K562 (cell line): ENCODE data around the gene TARS1. TPM values are rescaled to one million over a fixed set of nuclear protein-coding genes. Genes with fewer than 3 reads are reported as not detected.

Experiments
- ATAC-seq: fragments of 200-7000 bp; cut with Tn5 transposase; 3 replicates; pipeline ENCODE4 v1.9.1; 2020; ENCODE audit warnings: moderate library complexity
- BruUV-seq: library from RNA; stranded (reverse); fragments of 400-500 nt; replicated peaks from 2 replicates; lab custom pipeline; 2021; lab: Mats Ljungman, UMichigan
- CTCF ChIA-PET: fragments of 300-600 bp; formaldehyde crosslinking; extraction: SDS; loops from one replicate; lab custom pipeline; 2021; ENCODE audit warnings: low intra/inter-chr PET ratio; lab: Yijun Ruan, JAX
- POLR2A ChIA-PET: fragments of 300-600, 350-650 bp; sonication (Branson Sonifier 250); formaldehyde crosslinking; extraction: SDS; loops from one replicate; lab custom pipeline; 2021; ENCODE audit warnings: antibody characterized with exemption, inconsistent platforms; lab: Yijun Ruan, JAX
- DNase-seq, 4 experiments: peaks; one replicate each; pipeline versions ENCODE4 v3.0.0 to v3.0.0-alpha.2; 2011 to 2018; ENCODE audit warnings: low spot score in 3 of 4, mixed read lengths in 3 of 4; ENCODE audit errors: extremely low read depth in 1 of 4
- FAIRE-seq: peaks from 2 replicates; lab custom pipeline; 2011; peaks lifted over from hg19 to GRCh38; lab: Jason Lieb, UNC
- H2AFZ ChIP-seq: 2 replicates; pipeline ENCODE4 v1.6.0; 2011; ENCODE audit warnings: low read depth, low read length, control low read depth, inconsistent platforms
- H3K27ac ChIP-seq: fragments of 200-600 bp; 3 replicates; pipeline ENCODE4 v1.8.0; 2011; ENCODE audit warnings: low read depth, mild to moderate bottlenecking, control low read depth, inconsistent platforms, low read length, moderate library complexity, mixed read lengths; ENCODE audit errors: extremely low read depth
- H3K27me3 ChIP-seq, 2 experiments: fragments of 300-600 bp in 1 of 2; 2 replicates in 1 of 2; 3 replicates in 1 of 2; pipeline versions ENCODE4 v1.6.0 to v1.8.0; 2011; ENCODE audit warnings: inconsistent platforms in 2 of 2, low read length in 2 of 2, mild to moderate bottlenecking in 1 of 2, mixed read lengths in 1 of 2, moderate library complexity in 1 of 2; ENCODE audit not compliant: control insufficient read depth in 2 of 2, insufficient read depth in 2 of 2
- H3K36me3 ChIP-seq: fragments of 300-600 bp; 3 replicates; pipeline ENCODE4 v1.8.0; 2011; ENCODE audit warnings: mild to moderate bottlenecking, low read length, inconsistent platforms; ENCODE audit not compliant: control insufficient read depth, insufficient read depth
- H3K4me1 ChIP-seq, 2 experiments: fragments of 200-600 bp in 1 of 2; replicated peaks in 1 of 2; 2 replicates in 1 of 2; 3 replicates in 1 of 2; pipeline versions ENCODE4 v1.5.1 to v1.8.0; 2011; ENCODE audit warnings: inconsistent platforms in 2 of 2, low read length in 2 of 2, mild to moderate bottlenecking in 1 of 2, mixed read lengths in 1 of 2, moderate library complexity in 1 of 2; ENCODE audit not compliant: control insufficient read depth in 2 of 2, insufficient read depth in 2 of 2
- H3K4me2 ChIP-seq: 2 replicates; pipeline ENCODE4 v1.6.1; 2011; ENCODE audit warnings: low read length, control low read depth, inconsistent platforms, mixed read lengths; ENCODE audit not compliant: insufficient read depth
- H3K4me3 ChIP-seq: fragments of 200-600 bp; sonication (generic), shearing (Covaris generic); 2 replicates; pipeline ENCODE4 v1.5.1; 2016; ENCODE audit warnings: control low read depth, inconsistent platforms
- H3K79me2 ChIP-seq: fragments of 200-600 bp; 3 replicates; pipeline ENCODE4 v1.8.0; 2011; ENCODE audit warnings: low read length, inconsistent platforms; ENCODE audit not compliant: control insufficient read depth, insufficient read depth
- H3K9ac ChIP-seq, 2 experiments: 2 replicates each; pipeline versions ENCODE4 v1.6.0 to v1.6.1; 2011; ENCODE audit warnings: low read depth in 2 of 2, low read length in 2 of 2, control low read depth in 1 of 2, inconsistent platforms in 1 of 2, mild to moderate bottlenecking in 1 of 2, mixed read lengths in 1 of 2; ENCODE audit not compliant: insufficient read depth in 1 of 2
- H3K9me1 ChIP-seq: one replicate; pipeline ENCODE4 v1.6.0; 2011; ENCODE audit warnings: inconsistent platforms, mild to moderate bottlenecking, low read length, moderate library complexity; ENCODE audit not compliant: control insufficient read depth, insufficient read depth
- H3K9me3 ChIP-seq: replicated peaks from 2 replicates; pipeline ENCODE4 v1.5.1; 2011; ENCODE audit warnings: low read depth, low read length, inconsistent platforms; ENCODE audit not compliant: control insufficient read depth, insufficient read depth
- H4K20me1 ChIP-seq: replicated peaks from 2 replicates; pipeline ENCODE4 v1.6.1; 2011; ENCODE audit warnings: low read length, inconsistent platforms, mixed read lengths; ENCODE audit not compliant: control insufficient read depth, insufficient read depth
- ARHGAP35 ChIP-seq: fragments of 450-650 bp; IDR thresholded peaks from 2 replicates; pipeline ENCODE4 v1.6.1; 2018; ENCODE audit not compliant: partially characterized antibody
- ARNT ChIP-seq, 2 experiments: fragments of 450-650 bp; IDR thresholded peaks; 2 replicates each; pipeline ENCODE4 v1.6.1; 2016; ENCODE audit warnings: mild to moderate bottlenecking in 1 of 2
- ASH1L ChIP-seq: fragments of 450-650 bp; IDR thresholded peaks from 2 replicates; pipeline ENCODE4 v1.6.1; 2018; ENCODE audit warnings: borderline replicate concordance, mild to moderate bottlenecking, low read depth; ENCODE audit not compliant: partially characterized antibody
- DDX20 ChIP-seq: fragments of 450-650 bp; IDR thresholded peaks from 2 replicates; pipeline ENCODE4 v1.6.1; 2016; ENCODE audit warnings: missing genetic modification characterization, low read depth, mild to moderate bottlenecking, missing compliant biosample characterization, moderate library complexity
- HIVEP1 ChIP-seq: fragments of 250-450 bp; sonication (Bioruptor Pico); IDR thresholded peaks from 2 replicates; pipeline ENCODE4 v1.4.0; 2020; ENCODE audit warnings: mild to moderate bottlenecking
- IRF2 ChIP-seq: sonication (generic); formaldehyde crosslinking; IDR thresholded peaks from 2 replicates; pipeline ENCODE4 v1.8.1; 2022; ENCODE audit warnings: mild to moderate bottlenecking, missing genetic modification reagents
- KLF16 ChIP-seq: IDR thresholded peaks from 2 replicates; pipeline ENCODE4 v1.6.1; 2016; ENCODE audit warnings: antibody characterized with exemption
- MIER1 ChIP-seq: fragments of 450-650 bp; IDR thresholded peaks from 2 replicates; pipeline ENCODE4 v1.6.1; 2016; ENCODE audit warnings: antibody characterized with exemption, mild to moderate bottlenecking, low read depth
- MLX ChIP-seq, 2 experiments: fragments of 450-650 bp in 1 of 2; sonication (generic) in 1 of 2; formaldehyde crosslinking; conservative IDR thresholded peaks; 2 replicates each; pipeline versions ENCODE4 v1.4.0 to v1.8.1; 2020 to 2022; ENCODE audit warnings: mild to moderate bottlenecking in 1 of 2, missing genetic modification reagents in 1 of 2
- NBN ChIP-seq: fragments of 450-650 bp; IDR thresholded peaks from 2 replicates; pipeline ENCODE4 v1.6.1; 2016; ENCODE audit warnings: low read depth, mild to moderate bottlenecking
- PHTF2 ChIP-seq: fragments of 250-450 bp; sonication (Bioruptor Pico); IDR thresholded peaks from 2 replicates; pipeline ENCODE4 v1.5.0; 2021; ENCODE audit warnings: mild to moderate bottlenecking
- RBFOX2 ChIP-seq: fragments of 200-400 bp; formaldehyde crosslinking; IDR thresholded peaks from 2 replicates; pipeline ENCODE4 v1.6.1; 2017; ENCODE audit warnings: low read depth, mild to moderate bottlenecking, low read length, moderate library complexity
- STAG1 ChIP-seq: sonication (generic); formaldehyde crosslinking; IDR thresholded peaks from 2 replicates; pipeline ENCODE4 v1.5.0; 2020; ENCODE audit warnings: missing genetic modification reagents, borderline replicate concordance
- UBTF ChIP-seq, 2 experiments: IDR thresholded peaks; 2 replicates each; pipeline ENCODE4 v1.6.1; 2012; ENCODE audit warnings: improper control_type of control experiment in 2 of 2, low read depth in 2 of 2, low read length in 2 of 2, borderline replicate concordance in 1 of 2
- ZBED1 ChIP-seq: IDR thresholded peaks from 2 replicates; pipeline ENCODE4 v1.6.1; 2014
- ZFP30 ChIP-seq: fragments of 250-450 bp; sonication (Bioruptor Pico); IDR thresholded peaks from 2 replicates; pipeline ENCODE4 v1.8.0; 2022; ENCODE audit warnings: moderate library complexity, mild to moderate bottlenecking, inconsistent platforms, borderline replicate concordance
- WGBS: fragments of 100-300 bp; shearing (Covaris generic); methylation state at CpG from one replicate; pipeline ENCODE4 v1.1.6; 2016; ENCODE audit warnings: low coverage, mixed read lengths; ENCODE audit not compliant: insufficient coverage; ENCODE audit errors: missing lambda C conversion rate; 5-methylcytosine and 5-hydroxymethylcytosine counted together
- in situ Hi-C: fragments of 300-500 bp; cut with MboI; formaldehyde crosslinking; loops from 4 replicates; pipeline ENCODE4 v1.15.0; 2018; ENCODE audit warnings: inconsistent platforms, mixed read lengths
- intact Hi-C: fragments of 100-400 bp; cut with micrococcal nuclease; formaldehyde crosslinking; loops from 2 replicates; pipeline ENCODE4 v1.14.2; 2022
- polyA plus RNA-seq, 8 experiments: library from polyadenylated mRNA; depleted of rRNA in 4 of 8; stranded (reverse) in 5 of 8; unstranded in 3 of 8; fragments of >200 nt; fragmentation: Nextera tagmentation in 2 of 8; fragmentation: Illumina TruSeq in 1 of 8; extraction: Ambion mirVana in 2 of 8; extraction: Trizol in 1 of 8; gene quantifications; 2 replicates each; pipeline versions ENCODE4 v1.2.1 to v1.2.3, GENCODE V29; 2011 to 2014; ENCODE audit warnings: inconsistent platforms in 1 of 8, missing spikeins in 1 of 8
- total RNA-seq, 7 experiments: library from RNA; depleted of rRNA in 6 of 7; stranded (reverse); fragments of >200 nt in 6 of 7; fragmentation: Illumina TruSeq in 2 of 7; extraction: Trizol in 2 of 7; gene quantifications; 2 replicates each; pipeline versions ENCODE4 v1.2.1 to v1.2.3, GENCODE V29; 2011 to 2021; ENCODE audit warnings: low replicate concordance in 1 of 7
- TF ChIP-seq, protein P1 (sequence below): IDR thresholded peaks from 2 replicates; pipeline ENCODE4 v1.6.1; 2011; ENCODE audit not compliant: insufficient read length; ENCODE audit errors: extremely low read depth

TARS1 gene
- total and polyA plus RNA-seq, 9 of the 15 experiments (the other 6 are each of a cell fraction or from before 2014, with no cell fraction given) = 263 to 518 (median 439) TPM

GRCh38 chr5:33408816-33409215, 31.9 kb upstream of the TARS1 start:
- in situ Hi-C loops (no loop called here), intact Hi-C loops (no loop called here)
- no peak for ATAC-seq
- TF ChIP-seq HIVEP1 = no peak
- TF ChIP-seq PHTF2 (CRISPR knock-in tag) = no peak
- TF ChIP-seq ASH1L = no peak
- no peak for TF ChIP-seq IRF2 (CRISPR knock-in tag)
- TF ChIP-seq MLX (CRISPR knock-in tag; conservative IDR thresholded peaks at IDR 0.05) = no peak
- no peak for TF ChIP-seq ZFP30 (CRISPR knock-in tag)
- TF ChIP-seq ARNT (IDR thresholded peaks at IDR 0.05) = no peak
- TF ChIP-seq ZBED1 = no peak
- TF ChIP-seq RBFOX2 = no peak
- no peak for TF ChIP-seq UBTF (IDR thresholded peaks at IDR 0.05; ENCODE audit: borderline replicate concordance in 1 of 2, low read depth in 2 of 2, low read length in 2 of 2)
- TF ChIP-seq MIER1 = no peak
- TF ChIP-seq, protein P1, sequence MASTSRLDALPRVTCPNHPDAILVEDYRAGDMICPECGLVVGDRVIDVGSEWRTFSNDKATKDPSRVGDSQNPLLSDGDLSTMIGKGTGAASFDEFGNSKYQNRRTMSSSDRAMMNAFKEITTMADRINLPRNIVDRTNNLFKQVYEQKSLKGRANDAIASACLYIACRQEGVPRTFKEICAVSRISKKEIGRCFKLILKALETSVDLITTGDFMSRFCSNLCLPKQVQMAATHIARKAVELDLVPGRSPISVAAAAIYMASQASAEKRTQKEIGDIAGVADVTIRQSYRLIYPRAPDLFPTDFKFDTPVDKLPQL = no peak
- TF ChIP-seq DDX20 (tag) = no peak
- TF ChIP-seq NBN = no peak
- no peak for TF ChIP-seq ARHGAP35
- TF ChIP-seq KLF16 = no peak
- no peak for TF ChIP-seq STAG1 (CRISPR knock-in tag)
- Histone ChIP-seq H3K27ac (no peak overlapping the region), H3K4me1 (no peaks in the 10 kb centered on the region), H3K36me3 (no peaks in the 10 kb centered on the region), H3K27me3 (no peaks in the 10 kb centered on the region), H2AFZ (no peak overlapping the region), H3K9me1 (no peaks in the 10 kb centered on the region), H3K4me3 (no peak overlapping the region), H3K9ac (no peak overlapping the region), H3K4me2 (no peak overlapping the region), H3K9me3 (no peaks in the 10 kb centered on the region), H4K20me1 (no peaks in the 10 kb centered on the region), H3K79me2 (no peaks in the 10 kb centered on the region)
- CTCF ChIA-PET = no interaction called here
- DNase-seq = no peak
- no peak for FAIRE-seq
- POLR2A ChIA-PET = no interaction called here
- WGBS = 0% methylated on average over 2 of the region's 2 CpGs
- no TSS peak for BruUV-seq
